SK-N-SH (cell line): Measurements from ENCODE around the gene ATF5. TPM values are rescaled to one million over a fixed set of nuclear protein-coding genes. Genes with fewer than 3 reads are reported as not detected.

Experiments used
- CTCF ChIA-PET: fragments of 300-600, 350-600 bp; formaldehyde crosslinking; extraction: SDS; loops from one replicate; lab custom pipeline; 2021; lab: Yijun Ruan, JAX
- POLR2A ChIA-PET: fragments of 350-600 bp; sonication (Branson Sonifier 250); formaldehyde crosslinking; extraction: SDS; loops from one replicate; lab custom pipeline; 2020; ENCODE audit warnings: antibody characterized with exemption, inconsistent platforms; lab: Yijun Ruan, JAX
- DNase-seq: peaks from one replicate; pipeline ENCODE4 v3.0.0; 2012
- H2AFZ ChIP-seq: fragments of 200-600 bp; sonication (generic); 2 replicates; pipeline ENCODE4 v1.8.1; 2016; ENCODE audit warnings: antibody characterized with exemption, mild to moderate bottlenecking, low read depth
- H3F3A ChIP-seq: fragments of 200-600 bp; sonication (generic); replicated peaks from 2 replicates; pipeline ENCODE3; 2016; ENCODE audit warnings: antibody characterized with exemption, mild to moderate bottlenecking; ENCODE audit not compliant: insufficient read depth
- H3K27ac ChIP-seq, 2 experiments: fragments of 200-500 bp in 1 of 2; fragments of 200-600 bp in 1 of 2; sonication (Bioruptor generic) in 1 of 2; sonication (generic), shearing (Covaris generic) in 1 of 2; 2 replicates each; pipeline versions ENCODE4 v1.5.1 to v1.6.1; 2014 to 2016; ENCODE audit warnings: low read depth in 2 of 2, inconsistent platforms in 1 of 2, low read length in 1 of 2, mild to moderate bottlenecking in 1 of 2, mixed read lengths in 1 of 2
- H3K27me3 ChIP-seq: fragments of 200-600 bp; sonication (generic), shearing (Covaris generic); 2 replicates; pipeline ENCODE4 v1.6.1; 2016; ENCODE audit warnings: mixed run types; ENCODE audit not compliant: insufficient read depth
- H3K36me3 ChIP-seq, 2 experiments: fragments of 200-500 bp in 1 of 2; fragments of 200-600 bp in 1 of 2; sonication (Bioruptor generic) in 1 of 2; sonication (generic) in 1 of 2; replicated peaks in 1 of 2; 2 replicates each; pipeline versions ENCODE3 to v1.5.1; 2014 to 2016; ENCODE audit warnings: low read length in 1 of 2, mild to moderate bottlenecking in 1 of 2; ENCODE audit not compliant: insufficient read depth in 2 of 2, control insufficient read depth in 1 of 2
- H3K4me1 ChIP-seq, 2 experiments: fragments of 200-500 bp in 1 of 2; fragments of 200-600 bp in 1 of 2; sonication (Bioruptor generic) in 1 of 2; sonication (generic), shearing (Covaris generic) in 1 of 2; 2 replicates each; pipeline versions ENCODE4 v1.5.1 to v1.6.1; 2014 to 2016; ENCODE audit warnings: low read depth in 1 of 2, low read length in 1 of 2, mixed run types in 1 of 2; ENCODE audit not compliant: insufficient read depth in 2 of 2, control insufficient read depth in 1 of 2
- H3K4me2 ChIP-seq: fragments of 200-600 bp; sonication (generic), shearing (Covaris generic); 2 replicates; pipeline ENCODE4 v1.6.1; 2017; ENCODE audit warnings: mixed run types
- H3K4me3 ChIP-seq, 2 experiments: fragments of 200-500 bp in 1 of 2; fragments of 200-600 bp in 1 of 2; sonication (Bioruptor generic) in 1 of 2; sonication (generic), shearing (Covaris generic) in 1 of 2; 2 replicates each; pipeline versions ENCODE4 v1.5.1 to v1.8.1; 2014 to 2016; ENCODE audit warnings: low read depth in 2 of 2, inconsistent platforms in 1 of 2, low read length in 1 of 2, mild to moderate bottlenecking in 1 of 2, mixed read lengths in 1 of 2, moderate library complexity in 1 of 2
- H3K79me2 ChIP-seq: fragments of 200-600 bp; sonication (generic); 2 replicates; pipeline ENCODE4 v1.8.1; 2017; ENCODE audit warnings: mild to moderate bottlenecking; ENCODE audit not compliant: insufficient read depth
- H3K9ac ChIP-seq: fragments of 200-600 bp; sonication (generic); 2 replicates; pipeline ENCODE4 v1.6.1; 2017; ENCODE audit warnings: mixed run types
- H3K9me2 ChIP-seq: fragments of 200-600 bp; sonication (generic); 2 replicates; pipeline ENCODE4 v1.6.1; 2017; ENCODE audit warnings: mixed run types
- H3K9me3 ChIP-seq: fragments of 200-600 bp; sonication (generic); 2 replicates; pipeline ENCODE4 v1.6.1; 2017; ENCODE audit warnings: mixed run types, mild to moderate bottlenecking, moderate library complexity
- H4K20me1 ChIP-seq: fragments of 200-600 bp; sonication (generic); 2 replicates; pipeline ENCODE4 v1.6.1; 2017; ENCODE audit warnings: mild to moderate bottlenecking, mixed run types; ENCODE audit not compliant: insufficient read depth
- EP300 ChIP-seq, 2 experiments: IDR thresholded peaks; 2 replicates each; pipeline versions ENCODE4 v1.4.0 to v1.6.1; 2012; ENCODE audit warnings: borderline replicate concordance in 1 of 2, low read depth in 1 of 2, low read length in 1 of 2
- GABPA ChIP-seq: IDR thresholded peaks from 2 replicates; pipeline ENCODE4 v1.4.0; 2012; ENCODE audit warnings: low read depth, mild to moderate bottlenecking
- MXI1 ChIP-seq: IDR thresholded peaks from 2 replicates; pipeline ENCODE4 v1.6.1; 2012; ENCODE audit warnings: mild to moderate bottlenecking, low read depth, low read length, improper control_type of control experiment
- NRF1 ChIP-seq: IDR thresholded peaks from 2 replicates; pipeline ENCODE4 v1.6.1; 2012; ENCODE audit warnings: low read depth, mild to moderate bottlenecking, low read length
- POLR2AphosphoS5 ChIP-seq: IDR thresholded peaks from 2 replicates; pipeline ENCODE4 v1.6.1; 2012; ENCODE audit warnings: low read depth, low read length
- RCOR1 ChIP-seq: fragments of 150-350 bp; IDR thresholded peaks from 2 replicates; pipeline ENCODE4 v1.6.1; 2017; ENCODE audit warnings: antibody characterized with exemption, low read length
- RXRA ChIP-seq: IDR thresholded peaks from 2 replicates; pipeline ENCODE4 v1.4.0; 2012; ENCODE audit warnings: low read depth, mild to moderate bottlenecking, borderline replicate concordance
- SIN3A ChIP-seq: IDR thresholded peaks from 2 replicates; pipeline ENCODE4 v1.6.1; 2012; ENCODE audit warnings: low read depth, mild to moderate bottlenecking, low read length, moderate library complexity, borderline replicate concordance
- TAF1 ChIP-seq: IDR thresholded peaks from 2 replicates; pipeline ENCODE4 v1.6.1; 2012; ENCODE audit warnings: low read depth, mild to moderate bottlenecking, low read length, moderate library complexity, borderline replicate concordance
- TCF12 ChIP-seq: IDR thresholded peaks from 2 replicates; pipeline ENCODE4 v1.4.0; 2012
- WGBS: methylation state at CpG from one replicate; pipeline ENCODE4 v1.1.6; 2017; ENCODE audit warnings: low lambda C conversion rate; 5-methylcytosine and 5-hydroxymethylcytosine counted together
- polyA plus RNA-seq, 3 experiments: library from polyadenylated mRNA; depleted of rRNA; stranded (reverse); fragments of >200 nt; gene quantifications; 2 replicates each; pipeline ENCODE4 v1.2.3, GENCODE V29; 2012
- TF ChIP-seq, protein P1 (sequence below): IDR thresholded peaks from 2 replicates; pipeline ENCODE4 v1.4.0; 2012; ENCODE audit warnings: low read depth, borderline replicate concordance
- TF ChIP-seq, protein P2 (sequence below): fragments of 200-600 bp; sonication (generic); IDR thresholded peaks from 2 replicates; pipeline ENCODE4 v1.6.1; 2017; ENCODE audit warnings: antibody characterized with exemption, mild to moderate bottlenecking, moderate library complexity
- TF ChIP-seq, protein P3 (sequence below): IDR thresholded peaks from 2 replicates; pipeline ENCODE4 v1.6.1; 2012; ENCODE audit warnings: mild to moderate bottlenecking, low read depth, low read length, moderate library complexity
- TF ChIP-seq, protein P4 (sequence below): fragments of 150-350 bp; IDR thresholded peaks from 2 replicates; pipeline ENCODE4 v1.6.1; 2016; ENCODE audit warnings: mild to moderate bottlenecking, low read depth, low read length

ATF5 gene
- polyA plus RNA-seq, 1 of the 3 experiments (the other 2 are of a cell fraction) = 11.7 TPM

DNA sequence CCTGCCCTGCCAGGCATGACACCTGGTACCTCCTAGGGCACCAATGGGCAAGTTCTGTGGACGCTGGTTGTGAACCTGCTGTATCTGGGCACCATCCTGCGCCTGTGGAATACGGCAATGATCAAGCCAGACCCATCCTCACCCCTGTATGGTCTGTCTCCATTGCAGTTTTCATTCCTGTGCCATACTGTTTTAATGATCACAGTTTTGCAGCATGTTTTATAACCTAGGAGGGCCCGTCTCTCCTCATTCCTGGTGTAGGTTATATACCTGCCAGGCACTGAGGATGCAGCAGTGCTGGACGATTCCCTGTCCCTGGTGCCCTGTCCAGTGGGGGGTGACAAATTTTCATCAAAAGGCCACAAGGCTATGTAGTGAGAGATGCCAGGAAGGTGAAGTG lies 45.9 kb upstream of the ATF5 start:
- Histone ChIP-seq H3K27me3 (no peaks in the 10 kb centered on the region), H3K4me1 (peaks cover 7 to 11% of the 10 kb centered on the region in 2 experiments; a peak in 2 of 4 replicates)

More for the DNA sequence above, 45.9 kb upstream of the ATF5 start:
- H3K9me2 ChIP-seq = no peaks in the 10 kb centered on the region
- no peaks in the 10 kb centered on the region for H3K9me3 ChIP-seq
- TF ChIP-seq NRF1 (no peak), RXRA (no peak), MXI1 (no peak), POLR2AphosphoS5 (no peak), GABPA (no peak), SIN3A (no peak), TAF1 (no peak), EP300 (IDR thresholded peaks at IDR 0.05; ENCODE audit: borderline replicate concordance in 1 of 2, low read depth in 1 of 2, low read length in 1 of 2) (no peak), RCOR1 (no peak), TCF12 (no peak)
- TF ChIP-seq, protein P1, sequence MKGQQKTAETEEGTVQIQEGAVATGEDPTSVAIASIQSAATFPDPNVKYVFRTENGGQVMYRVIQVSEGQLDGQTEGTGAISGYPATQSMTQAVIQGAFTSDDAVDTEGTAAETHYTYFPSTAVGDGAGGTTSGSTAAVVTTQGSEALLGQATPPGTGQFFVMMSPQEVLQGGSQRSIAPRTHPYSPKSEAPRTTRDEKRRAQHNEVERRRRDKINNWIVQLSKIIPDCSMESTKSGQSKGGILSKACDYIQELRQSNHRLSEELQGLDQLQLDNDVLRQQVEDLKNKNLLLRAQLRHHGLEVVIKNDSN = no peak
- TF ChIP-seq, protein P2, sequence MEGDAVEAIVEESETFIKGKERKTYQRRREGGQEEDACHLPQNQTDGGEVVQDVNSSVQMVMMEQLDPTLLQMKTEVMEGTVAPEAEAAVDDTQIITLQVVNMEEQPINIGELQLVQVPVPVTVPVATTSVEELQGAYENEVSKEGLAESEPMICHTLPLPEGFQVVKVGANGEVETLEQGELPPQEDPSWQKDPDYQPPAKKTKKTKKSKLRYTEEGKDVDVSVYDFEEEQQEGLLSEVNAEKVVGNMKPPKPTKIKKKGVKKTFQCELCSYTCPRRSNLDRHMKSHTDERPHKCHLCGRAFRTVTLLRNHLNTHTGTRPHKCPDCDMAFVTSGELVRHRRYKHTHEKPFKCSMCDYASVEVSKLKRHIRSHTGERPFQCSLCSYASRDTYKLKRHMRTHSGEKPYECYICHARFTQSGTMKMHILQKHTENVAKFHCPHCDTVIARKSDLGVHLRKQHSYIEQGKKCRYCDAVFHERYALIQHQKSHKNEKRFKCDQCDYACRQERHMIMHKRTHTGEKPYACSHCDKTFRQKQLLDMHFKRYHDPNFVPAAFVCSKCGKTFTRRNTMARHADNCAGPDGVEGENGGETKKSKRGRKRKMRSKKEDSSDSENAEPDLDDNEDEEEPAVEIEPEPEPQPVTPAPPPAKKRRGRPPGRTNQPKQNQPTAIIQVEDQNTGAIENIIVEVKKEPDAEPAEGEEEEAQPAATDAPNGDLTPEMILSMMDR = no peak
- TF ChIP-seq, protein P3, sequence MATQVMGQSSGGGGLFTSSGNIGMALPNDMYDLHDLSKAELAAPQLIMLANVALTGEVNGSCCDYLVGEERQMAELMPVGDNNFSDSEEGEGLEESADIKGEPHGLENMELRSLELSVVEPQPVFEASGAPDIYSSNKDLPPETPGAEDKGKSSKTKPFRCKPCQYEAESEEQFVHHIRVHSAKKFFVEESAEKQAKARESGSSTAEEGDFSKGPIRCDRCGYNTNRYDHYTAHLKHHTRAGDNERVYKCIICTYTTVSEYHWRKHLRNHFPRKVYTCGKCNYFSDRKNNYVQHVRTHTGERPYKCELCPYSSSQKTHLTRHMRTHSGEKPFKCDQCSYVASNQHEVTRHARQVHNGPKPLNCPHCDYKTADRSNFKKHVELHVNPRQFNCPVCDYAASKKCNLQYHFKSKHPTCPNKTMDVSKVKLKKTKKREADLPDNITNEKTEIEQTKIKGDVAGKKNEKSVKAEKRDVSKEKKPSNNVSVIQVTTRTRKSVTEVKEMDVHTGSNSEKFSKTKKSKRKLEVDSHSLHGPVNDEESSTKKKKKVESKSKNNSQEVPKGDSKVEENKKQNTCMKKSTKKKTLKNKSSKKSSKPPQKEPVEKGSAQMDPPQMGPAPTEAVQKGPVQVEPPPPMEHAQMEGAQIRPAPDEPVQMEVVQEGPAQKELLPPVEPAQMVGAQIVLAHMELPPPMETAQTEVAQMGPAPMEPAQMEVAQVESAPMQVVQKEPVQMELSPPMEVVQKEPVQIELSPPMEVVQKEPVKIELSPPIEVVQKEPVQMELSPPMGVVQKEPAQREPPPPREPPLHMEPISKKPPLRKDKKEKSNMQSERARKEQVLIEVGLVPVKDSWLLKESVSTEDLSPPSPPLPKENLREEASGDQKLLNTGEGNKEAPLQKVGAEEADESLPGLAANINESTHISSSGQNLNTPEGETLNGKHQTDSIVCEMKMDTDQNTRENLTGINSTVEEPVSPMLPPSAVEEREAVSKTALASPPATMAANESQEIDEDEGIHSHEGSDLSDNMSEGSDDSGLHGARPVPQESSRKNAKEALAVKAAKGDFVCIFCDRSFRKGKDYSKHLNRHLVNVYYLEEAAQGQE = no peak
- TF ChIP-seq, protein P4, sequence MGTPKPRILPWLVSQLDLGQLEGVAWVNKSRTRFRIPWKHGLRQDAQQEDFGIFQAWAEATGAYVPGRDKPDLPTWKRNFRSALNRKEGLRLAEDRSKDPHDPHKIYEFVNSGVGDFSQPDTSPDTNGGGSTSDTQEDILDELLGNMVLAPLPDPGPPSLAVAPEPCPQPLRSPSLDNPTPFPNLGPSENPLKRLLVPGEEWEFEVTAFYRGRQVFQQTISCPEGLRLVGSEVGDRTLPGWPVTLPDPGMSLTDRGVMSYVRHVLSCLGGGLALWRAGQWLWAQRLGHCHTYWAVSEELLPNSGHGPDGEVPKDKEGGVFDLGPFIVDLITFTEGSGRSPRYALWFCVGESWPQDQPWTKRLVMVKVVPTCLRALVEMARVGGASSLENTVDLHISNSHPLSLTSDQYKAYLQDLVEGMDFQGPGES = no peak
- no peak for DNase-seq
- H3K4me2 ChIP-seq = no peak overlapping the region
- WGBS = 89% methylated on average over 4 of the region's 5 CpGs
- peaks cover 10% of the 10 kb centered on the region for H3F3A ChIP-seq
- POLR2A ChIA-PET = no interaction called here
- no peak overlapping the region for H3K4me3 ChIP-seq
- H3K9ac ChIP-seq = no peak overlapping the region
- CTCF ChIA-PET = no interaction called here
- no peak overlapping the region for H2AFZ ChIP-seq
- no peak overlapping the region for H3K27ac ChIP-seq
- no peaks in the 10 kb centered on the region for H4K20me1 ChIP-seq
- H3K79me2 ChIP-seq = peaks cover 19% of the 10 kb centered on the region
- H3K36me3 ChIP-seq = peaks cover 41 to 56% of the 10 kb centered on the region in 2 experiments
